HCT116 (cell line): Measurements from ENCODE around the gene CALN1. TPM values are rescaled to one million over a fixed set of nuclear protein-coding genes. Genes with fewer than 3 reads are reported as not detected.

Experiments
- ATAC-seq: fragments of 200-7000 bp; cut with Tn5 transposase; 2 replicates; pipeline ENCODE4 v1.9.1; 2020; ENCODE audit warnings: mild to moderate bottlenecking, moderate library complexity
- BruUV-seq: library from RNA; stranded (reverse); fragments of 400-500 nt; replicated peaks from 2 replicates; lab custom pipeline; 2021; lab: Mats Ljungman, UMichigan
- CTCF ChIA-PET: fragments of 300-600 bp; sonication (Branson Sonifier 250); formaldehyde crosslinking; loops from one replicate; lab custom pipeline; 2021; ENCODE audit warnings: antibody characterized with exemption; lab: Charles Lee
- POLR2A ChIA-PET: fragments of 300-600, 350-600 bp; sonication (Branson Sonifier 250); formaldehyde crosslinking; loops from one replicate; lab custom pipeline; 2021; ENCODE audit warnings: antibody characterized with exemption; lab: Charles Lee
- RAD21 ChIA-PET, 2 experiments: fragments of 300-600 bp; sonication (Branson Sonifier 250); formaldehyde crosslinking; loops; one replicate each; lab custom pipeline; 2023; ENCODE audit warnings: low total read pairs in 2 of 2; ENCODE audit not compliant: uncharacterized antibody in 2 of 2, unreplicated experiment in 2 of 2, low non-redundant PET in 1 of 2; lab: Charles Lee
- DNase-seq: peaks from one replicate; pipeline ENCODE4 v3.0.0-alpha.2; 2010; ENCODE audit warnings: low read depth, low spot score
- H2AFZ ChIP-seq: fragments of 200-600 bp; shearing (Covaris generic), sonication (generic); 2 replicates; pipeline ENCODE4 v1.6.1; 2017; ENCODE audit warnings: low read depth, mixed run types, mixed read lengths, antibody characterized with exemption, low read length; ENCODE audit not compliant: poor library complexity, severe bottlenecking
- H3K27ac ChIP-seq: 2 replicates; pipeline ENCODE4 v1.5.1; 2012; ENCODE audit warnings: low read depth, low read length
- H3K27me3 ChIP-seq: fragments of 200-600 bp; sonication (generic); 2 replicates; pipeline ENCODE4 v1.6.1; 2016; ENCODE audit warnings: mixed run types, low read length, mixed read lengths; ENCODE audit not compliant: insufficient read depth
- H3K36me3 ChIP-seq, 2 experiments: fragments of 200-500 bp in 1 of 2; fragments of 200-600 bp in 1 of 2; sonication (Bioruptor generic) in 1 of 2; sonication (generic) in 1 of 2; 2 replicates each; pipeline versions ENCODE4 v1.5.1 to v1.6.1; 2014 to 2016; ENCODE audit warnings: low read length in 2 of 2, inconsistent platforms in 1 of 2, mixed read lengths in 1 of 2, mixed run types in 1 of 2; ENCODE audit not compliant: insufficient read depth in 2 of 2, control insufficient read depth in 1 of 2
- H3K4me1 ChIP-seq, 2 experiments: fragments of 200-600 bp in 1 of 2; sonication (generic) in 1 of 2; 2 replicates each; pipeline versions ENCODE4 v1.5.1 to v1.6.1; 2012 to 2017; ENCODE audit warnings: low read length in 2 of 2, inconsistent platforms in 1 of 2, mild to moderate bottlenecking in 1 of 2, mixed read lengths in 1 of 2, mixed run types in 1 of 2, moderate library complexity in 1 of 2; ENCODE audit not compliant: insufficient read depth in 2 of 2, control insufficient read depth in 1 of 2
- H3K4me2 ChIP-seq: fragments of 200-600 bp; sonication (generic); 2 replicates; pipeline ENCODE4 v1.6.1; 2017; ENCODE audit warnings: mixed run types, low read length, mixed read lengths
- H3K4me3 ChIP-seq, 2 experiments: fragments of 200-600 bp in 1 of 2; sonication (generic) in 1 of 2; replicated peaks in 1 of 2; 2 replicates each; pipeline ENCODE4 v1.5.1; 2011 to 2016; ENCODE audit warnings: low read length in 2 of 2, control low read depth in 1 of 2, low read depth in 1 of 2, mild to moderate bottlenecking in 1 of 2, mixed read lengths in 1 of 2, mixed run types in 1 of 2
- H3K79me2 ChIP-seq: fragments of 200-600 bp; sonication (generic); 2 replicates; pipeline ENCODE4 v1.6.1; 2017; ENCODE audit warnings: mild to moderate bottlenecking, mixed run types, low read length, moderate library complexity, mixed read lengths; ENCODE audit not compliant: insufficient read depth
- H3K9ac ChIP-seq: fragments of 200-600 bp; sonication (generic); 2 replicates; pipeline ENCODE4 v1.6.1; 2016; ENCODE audit warnings: low read length, mixed read lengths
- H3K9me2 ChIP-seq: fragments of 200-600 bp; sonication (generic), shearing (Covaris generic); 2 replicates; pipeline ENCODE4 v1.6.1; 2017; ENCODE audit warnings: mixed run types, mild to moderate bottlenecking, moderate library complexity; ENCODE audit not compliant: insufficient read depth
- H3K9me3 ChIP-seq, 2 experiments: fragments of 200-500 bp in 1 of 2; fragments of 200-600 bp in 1 of 2; sonication (Bioruptor generic) in 1 of 2; sonication (generic) in 1 of 2; 2 replicates each; pipeline ENCODE4 v1.6.1; 2014 to 2017; ENCODE audit warnings: low read length in 2 of 2, mixed read lengths in 2 of 2, inconsistent platforms in 1 of 2, low read depth in 1 of 2, mild to moderate bottlenecking in 1 of 2, mixed run types in 1 of 2, moderate library complexity in 1 of 2; ENCODE audit not compliant: control insufficient read depth in 1 of 2, insufficient read depth in 1 of 2
- H4K20me1 ChIP-seq: fragments of 200-600 bp; sonication (generic), shearing (Covaris generic); 2 replicates; pipeline ENCODE4 v1.6.1; 2017; ENCODE audit warnings: mixed run types, mild to moderate bottlenecking, moderate library complexity; ENCODE audit not compliant: insufficient read depth
- CBX3 ChIP-seq: IDR thresholded peaks from 2 replicates; pipeline ENCODE4 v1.6.1; 2012; ENCODE audit warnings: low read depth
- CEBPB ChIP-seq: IDR thresholded peaks from 2 replicates; pipeline ENCODE4 v1.6.1; 2012; ENCODE audit warnings: low read depth
- ELF1 ChIP-seq: IDR thresholded peaks from 2 replicates; pipeline ENCODE4 v1.6.1; 2012; ENCODE audit warnings: low read depth, borderline replicate concordance
- EZH2phosphoT487 ChIP-seq: fragments of 200-600 bp; IDR thresholded peaks from 2 replicates; pipeline ENCODE4 v1.6.1; 2018; ENCODE audit warnings: antibody characterized with exemption, borderline replicate concordance
- FOSL1 ChIP-seq: IDR thresholded peaks from 2 replicates; pipeline ENCODE4 v1.6.1; 2012; ENCODE audit warnings: low read depth
- JUND ChIP-seq: IDR thresholded peaks from 2 replicates; pipeline ENCODE4 v1.6.1; 2012
- POLR2A ChIP-seq: IDR thresholded peaks from 2 replicates; pipeline ENCODE4 v1.7.0; 2011; ENCODE audit warnings: borderline replicate concordance; ENCODE audit not compliant: insufficient read depth, insufficient read length; ENCODE audit errors: extremely low read depth
- POLR2AphosphoS5 ChIP-seq: IDR thresholded peaks from 2 replicates; pipeline ENCODE4 v1.6.1; 2011; ENCODE audit warnings: mild to moderate bottlenecking, low read depth, low read length, moderate library complexity
- RAD21 ChIP-seq: IDR thresholded peaks from 2 replicates; pipeline ENCODE4 v1.6.1; 2012; ENCODE audit warnings: low read depth, mild to moderate bottlenecking
- SIN3A ChIP-seq: IDR thresholded peaks from 2 replicates; pipeline ENCODE4 v1.6.1; 2012; ENCODE audit warnings: low read depth
- SP1 ChIP-seq: IDR thresholded peaks from 2 replicates; pipeline ENCODE4 v1.6.1; 2012; ENCODE audit warnings: low read depth
- SRF ChIP-seq: IDR thresholded peaks from 2 replicates; pipeline ENCODE4 v1.6.1; 2012; ENCODE audit warnings: low read depth
- ZFX ChIP-seq: fragments of 450-650 bp; IDR thresholded peaks from 2 replicates; pipeline ENCODE4 v1.6.1; 2017
- ZNF274 ChIP-seq: fragments of 200-500 bp; sonication (Bioruptor generic); IDR thresholded peaks from 2 replicates; pipeline ENCODE4 v1.6.1; 2014; ENCODE audit warnings: mild to moderate bottlenecking, low read depth, low read length, inconsistent platforms
- intact Hi-C: fragments of 100-400 bp; cut with micrococcal nuclease; formaldehyde crosslinking; loops from 2 replicates; pipeline ENCODE4 v1.10.0; 2022
- total RNA-seq: library from RNA; stranded (reverse); gene quantifications from one replicate; pipeline ENCODE4 v1.2.1, GENCODE V29; 2021; ENCODE audit not compliant: unreplicated experiment
- TF ChIP-seq, protein P1 (sequence below), 3 experiments: fragments of 200-600 bp in 1 of 3; sonication (generic) in 1 of 3; IDR thresholded peaks in 2 of 3; conservative IDR thresholded peaks in 1 of 3; 2 replicates each; pipeline ENCODE4 v1.5.1; 2012 to 2017; ENCODE audit warnings: low read depth in 2 of 3, low read length in 2 of 3, antibody characterized with exemption in 1 of 3, borderline replicate concordance in 1 of 3, control low read depth in 1 of 3, mild to moderate bottlenecking in 1 of 3, mixed read lengths in 1 of 3, mixed run types in 1 of 3, moderate library complexity in 1 of 3; ENCODE audit not compliant: insufficient read depth in 1 of 3
- TF ChIP-seq, protein P2 (sequence below): IDR thresholded peaks from 2 replicates; pipeline ENCODE4 v1.6.1; 2011; ENCODE audit warnings: mild to moderate bottlenecking, low read length, moderate library complexity; ENCODE audit not compliant: insufficient replicate concordance; ENCODE audit errors: extremely low read depth
- TF ChIP-seq, protein P3 (sequence below): IDR thresholded peaks from 2 replicates; pipeline ENCODE4 v1.6.1; 2012
- TF ChIP-seq, protein P4 (sequence below): IDR thresholded peaks from 2 replicates; pipeline ENCODE4 v1.6.1; 2012

Gene CALN1
- total RNA-seq, 1 experiment from 2014 or later = 0.17 TPM

DNA sequence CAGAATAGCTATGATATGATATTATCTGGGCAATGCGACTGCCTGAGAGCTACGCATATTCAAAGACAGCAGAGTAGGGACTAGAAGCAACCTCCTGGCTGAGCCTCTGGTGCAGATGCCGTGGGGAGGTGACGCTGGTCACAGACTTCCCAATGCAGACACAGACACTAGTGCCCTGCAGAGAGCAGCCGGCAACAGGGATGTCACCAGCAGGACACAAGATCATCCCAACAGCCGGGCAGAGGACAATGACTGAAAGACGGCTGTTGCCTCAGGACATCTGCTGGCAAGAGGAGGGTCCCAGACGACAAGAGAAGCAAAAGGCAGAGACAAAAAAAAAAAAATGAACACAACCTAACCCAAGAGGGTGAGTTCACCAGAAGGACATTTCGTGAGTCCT, 104.6 kb downstream of the CALN1 start:
- intact Hi-C loops = no loop called here
- no peak for DNase-seq
- H3K4me2 ChIP-seq = no peak overlapping the region
- no TSS peak for BruUV-seq
- no peaks in the 10 kb centered on the region for H3K4me1 ChIP-seq
- peaks cover 10% of the 10 kb centered on the region; the same call in 1 of the 2 replicates for H3K27me3 ChIP-seq
- H3K9me3 ChIP-seq = no peaks in the 10 kb centered on the region
- H2AFZ ChIP-seq = no peak overlapping the region
- ChIA-PET POLR2A (no interaction called here), RAD21 (no interaction called here), CTCF (no interaction called here)
- no peaks in the 10 kb centered on the region for H3K36me3 ChIP-seq
- no peak overlapping the region for H3K4me3 ChIP-seq
- no peak overlapping the region for H3K27ac ChIP-seq
- no peaks in the 10 kb centered on the region for H3K9me2 ChIP-seq
- no peak overlapping the region for H3K9ac ChIP-seq
- H4K20me1 ChIP-seq = no peaks in the 10 kb centered on the region
- TF ChIP-seq RAD21 (no peak), ZNF274 (no peak), POLR2A (no peak), SIN3A (no peak), JUND (no peak), EZH2phosphoT487 (no peak), CBX3 (no peak), SP1 (no peak), ZFX (no peak), ELF1 (no peak), FOSL1 (no peak), SRF (no peak), CEBPB (no peak), POLR2AphosphoS5 (no peak)
- TF ChIP-seq, protein P1, sequence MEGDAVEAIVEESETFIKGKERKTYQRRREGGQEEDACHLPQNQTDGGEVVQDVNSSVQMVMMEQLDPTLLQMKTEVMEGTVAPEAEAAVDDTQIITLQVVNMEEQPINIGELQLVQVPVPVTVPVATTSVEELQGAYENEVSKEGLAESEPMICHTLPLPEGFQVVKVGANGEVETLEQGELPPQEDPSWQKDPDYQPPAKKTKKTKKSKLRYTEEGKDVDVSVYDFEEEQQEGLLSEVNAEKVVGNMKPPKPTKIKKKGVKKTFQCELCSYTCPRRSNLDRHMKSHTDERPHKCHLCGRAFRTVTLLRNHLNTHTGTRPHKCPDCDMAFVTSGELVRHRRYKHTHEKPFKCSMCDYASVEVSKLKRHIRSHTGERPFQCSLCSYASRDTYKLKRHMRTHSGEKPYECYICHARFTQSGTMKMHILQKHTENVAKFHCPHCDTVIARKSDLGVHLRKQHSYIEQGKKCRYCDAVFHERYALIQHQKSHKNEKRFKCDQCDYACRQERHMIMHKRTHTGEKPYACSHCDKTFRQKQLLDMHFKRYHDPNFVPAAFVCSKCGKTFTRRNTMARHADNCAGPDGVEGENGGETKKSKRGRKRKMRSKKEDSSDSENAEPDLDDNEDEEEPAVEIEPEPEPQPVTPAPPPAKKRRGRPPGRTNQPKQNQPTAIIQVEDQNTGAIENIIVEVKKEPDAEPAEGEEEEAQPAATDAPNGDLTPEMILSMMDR (IDR thresholded peaks at IDR 0.05 in 2 of 3, conservative IDR thresholded peaks at IDR 0.05 in 1 of 3; ENCODE audit: borderline replicate concordance in 1 of 3, insufficient read depth in 1 of 3, low read depth in 2 of 3, low read length in 2 of 3) = no peak
- TF ChIP-seq, protein P2, sequence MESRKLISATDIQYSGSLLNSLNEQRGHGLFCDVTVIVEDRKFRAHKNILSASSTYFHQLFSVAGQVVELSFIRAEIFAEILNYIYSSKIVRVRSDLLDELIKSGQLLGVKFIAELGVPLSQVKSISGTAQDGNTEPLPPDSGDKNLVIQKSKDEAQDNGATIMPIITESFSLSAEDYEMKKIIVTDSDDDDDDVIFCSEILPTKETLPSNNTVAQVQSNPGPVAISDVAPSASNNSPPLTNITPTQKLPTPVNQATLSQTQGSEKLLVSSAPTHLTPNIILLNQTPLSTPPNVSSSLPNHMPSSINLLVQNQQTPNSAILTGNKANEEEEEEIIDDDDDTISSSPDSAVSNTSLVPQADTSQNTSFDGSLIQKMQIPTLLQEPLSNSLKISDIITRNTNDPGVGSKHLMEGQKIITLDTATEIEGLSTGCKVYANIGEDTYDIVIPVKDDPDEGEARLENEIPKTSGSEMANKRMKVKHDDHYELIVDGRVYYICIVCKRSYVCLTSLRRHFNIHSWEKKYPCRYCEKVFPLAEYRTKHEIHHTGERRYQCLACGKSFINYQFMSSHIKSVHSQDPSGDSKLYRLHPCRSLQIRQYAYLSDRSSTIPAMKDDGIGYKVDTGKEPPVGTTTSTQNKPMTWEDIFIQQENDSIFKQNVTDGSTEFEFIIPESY = no peak
- TF ChIP-seq, protein P3, sequence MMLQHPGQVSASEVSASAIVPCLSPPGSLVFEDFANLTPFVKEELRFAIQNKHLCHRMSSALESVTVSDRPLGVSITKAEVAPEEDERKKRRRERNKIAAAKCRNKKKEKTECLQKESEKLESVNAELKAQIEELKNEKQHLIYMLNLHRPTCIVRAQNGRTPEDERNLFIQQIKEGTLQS = no peak
- TF ChIP-seq, protein P4, sequence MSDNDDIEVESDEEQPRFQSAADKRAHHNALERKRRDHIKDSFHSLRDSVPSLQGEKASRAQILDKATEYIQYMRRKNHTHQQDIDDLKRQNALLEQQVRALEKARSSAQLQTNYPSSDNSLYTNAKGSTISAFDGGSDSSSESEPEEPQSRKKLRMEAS = no peak
- TF ChIP-seq, all 23 proteins: peak for 0
- ATAC-seq = no peak
- H3K79me2 ChIP-seq = no peaks in the 10 kb centered on the region
